Naive thymus-derived CD8-positive, alpha-beta T cell (primary cell): ENCODE data around the gene DSCAM. TPM values are rescaled to one million over a fixed set of nuclear protein-coding genes. Genes with fewer than 3 reads are reported as not detected.

Experiments
- ATAC-seq, 2 donors: fragments of 150-1000 bp; cut with Tn5 transposase in 1 of 2; sonication (Bioruptor Pico), chemical (Tn5 transposase) in 1 of 2; 1 replicate in 1 of 2; 2 replicates in 1 of 2; pipeline ENCODE4 v1.10.0; 2021; ENCODE audit warnings: mild to moderate bottlenecking in 2 of 2, moderate library complexity in 2 of 2
- POLR2A ChIA-PET: fragments of 350-600 bp; sonication (Branson Sonifier 250); formaldehyde crosslinking; loops from one replicate; lab custom pipeline; 2021; ENCODE audit warnings: antibody characterized with exemption; lab: Charles Lee
- DNase-seq, 10 donors: peaks; one replicate each; pipeline versions ENCODE4 v3.0.0 to v3.0.0-alpha.2; 2020 to 2022
- H3K27ac Mint-ChIP-seq, 10 donors: one replicate each; pipeline ENCODE4 v1.8.0; 2020 to 2022; ENCODE audit warnings: mild to moderate bottlenecking in 10 of 10, mixed read lengths in 10 of 10, moderate library complexity in 4 of 10, inconsistent platforms in 1 of 10
- H3K27me3 Mint-ChIP-seq, 5 donors: one replicate each; pipeline ENCODE4 v1.8.0; 2021 to 2022; ENCODE audit warnings: mixed read lengths in 5 of 5
- H3K36me3 Mint-ChIP-seq, 3 donors: one replicate each; pipeline ENCODE4 v1.8.0; 2020 to 2022; ENCODE audit warnings: mixed read lengths in 3 of 3, mild to moderate bottlenecking in 2 of 3, inconsistent platforms in 1 of 3
- H3K4me1 Mint-ChIP-seq, 4 donors: one replicate each; pipeline ENCODE4 v1.8.0; 2021 to 2022; ENCODE audit warnings: mixed read lengths in 4 of 4
- H3K4me3 Mint-ChIP-seq, 10 donors: one replicate each; pipeline ENCODE4 v1.8.0; 2020 to 2022; ENCODE audit warnings: mild to moderate bottlenecking in 10 of 10, mixed read lengths in 10 of 10, moderate library complexity in 6 of 10, inconsistent platforms in 1 of 10
- H3K9me3 Mint-ChIP-seq, 9 donors: one replicate each; pipeline ENCODE4 v1.8.0; 2020 to 2022; ENCODE audit warnings: mixed read lengths in 9 of 9, mild to moderate bottlenecking in 3 of 9, inconsistent platforms in 1 of 9, moderate library complexity in 1 of 9
- polyA plus RNA-seq, 3 donors: library from polyadenylated mRNA; unstranded; fragments of 300-500 nt; fragmentation: Illumina TruSeq; gene quantifications; one replicate each; pipeline ENCODE4 v1.2.3, GENCODE V29; 2021
- total RNA-seq, 8 experiments: library from RNA in 2 of 8; stranded (reverse) in 2 of 8; gene quantifications; one replicate each; pipeline ENCODE4 v1.2.3 and lab custom pipeline; 2021 to 2026

DSCAM gene
- total and polyA plus RNA-seq, 5 experiments from 2014 or later: not detected

DNA sequence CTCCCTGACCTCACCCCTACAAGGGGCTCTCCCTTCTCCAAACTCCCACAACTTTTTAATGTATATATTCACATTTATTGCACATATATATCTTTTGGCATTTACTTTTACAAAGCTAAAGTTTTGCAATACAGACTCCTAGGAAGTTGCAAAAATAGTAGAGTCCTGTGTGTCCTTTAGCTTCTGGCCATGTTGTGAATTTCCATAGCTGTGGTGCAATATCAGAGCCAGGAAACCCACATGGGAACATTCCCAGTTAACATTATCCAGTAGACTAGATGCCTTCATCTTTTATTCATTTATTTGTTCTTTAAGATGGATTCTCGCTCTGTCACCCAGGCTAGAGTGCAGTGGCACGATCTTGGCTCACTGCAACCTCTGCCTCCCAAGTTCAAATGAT is 636.7 kb downstream of the DSCAM start:
- peaks cover 0 to 5% (median 0%) of the 10 kb centered on the region in 9 donors for H3K9me3 Mint-ChIP-seq
- H3K4me3 Mint-ChIP-seq: no peak overlapping the region

GRCh38 chr21:40208948-40209345 is 638.0 kb downstream of the DSCAM start:
- ATAC-seq (no peak), DNase-seq (no peak)
- H3K27ac Mint-ChIP-seq: no peak overlapping the region
- H3K36me3 Mint-ChIP-seq: no peaks in the 10 kb centered on the region
- H3K4me1 Mint-ChIP-seq: no peaks in the 10 kb centered on the region
- H3K9me3 Mint-ChIP-seq: peaks cover 0 to 5% (median 0%) of the 10 kb centered on the region in 9 donors
- H3K4me3 Mint-ChIP-seq: no peak overlapping the region
- peaks cover 0 to 10% (median 4%) of the 10 kb centered on the region in 5 donors for H3K27me3 Mint-ChIP-seq
- POLR2A ChIA-PET: no interaction called here

More for the DNA sequence above, 636.7 kb downstream of the DSCAM start:
- DNase-seq: no peak
- ATAC-seq: no peak
- H3K4me1 Mint-ChIP-seq: no peaks in the 10 kb centered on the region
- H3K36me3 Mint-ChIP-seq: no peaks in the 10 kb centered on the region
- no peak overlapping the region for H3K27ac Mint-ChIP-seq
- H3K27me3 Mint-ChIP-seq: peaks cover 0 to 10% (median 2%) of the 10 kb centered on the region in 5 donors
- POLR2A ChIA-PET: no interaction called here

GRCh38 chr21:40208206-40208947 is 638.6 kb downstream of the DSCAM start:
- Mint-ChIP-seq H3K27me3 (peaks cover 0 to 10% (median 4%) of the 10 kb centered on the region in 5 donors), H3K4me1 (no peaks in the 10 kb centered on the region), H3K4me3 (no peak overlapping the region), H3K9me3 (peaks cover 0 to 5% (median 0%) of the 10 kb centered on the region in 9 donors), H3K36me3 (no peaks in the 10 kb centered on the region), H3K27ac (no peak overlapping the region)
- POLR2A ChIA-PET: no interaction called here
- no peak for DNase-seq
- no peak for ATAC-seq

DNA sequence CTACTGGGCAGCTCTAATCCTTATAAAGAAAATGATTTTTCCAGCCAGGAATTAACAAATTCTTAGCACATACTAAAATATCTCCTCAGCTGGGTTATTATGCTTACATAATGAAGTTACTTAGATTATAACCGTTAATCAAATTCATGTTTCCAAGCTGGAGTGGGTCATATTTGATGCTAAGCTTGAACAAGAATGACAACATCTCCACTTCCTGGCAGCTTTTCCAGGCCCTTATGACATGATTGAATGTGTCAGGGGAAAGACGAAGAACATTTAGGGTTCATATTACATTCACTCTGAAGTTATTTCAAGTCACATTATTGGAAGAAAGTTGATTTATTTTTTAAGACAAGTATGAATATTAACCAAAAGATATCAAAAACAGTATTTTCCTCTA is 646.0 kb downstream of the DSCAM start:
- POLR2A ChIA-PET: no interaction called here

GRCh38 chr21:40200126-40200525 is 646.8 kb downstream of the DSCAM start:
- DNase-seq: no peak
- Mint-ChIP-seq H3K27ac (no peak overlapping the region), H3K4me3 (no peak overlapping the region), H3K27me3 (peaks cover 0 to 16% (median 3%) of the 10 kb centered on the region in 5 donors), H3K9me3 (peaks cover 0 to 19% (median 4%) of the 10 kb centered on the region in 9 donors), H3K36me3 (peaks cover 0 to 4% (median 0%) of the 10 kb centered on the region in 3 donors), H3K4me1 (no peaks in the 10 kb centered on the region)
- POLR2A ChIA-PET: no interaction called here
- no peak for ATAC-seq

More for the DNA sequence above, 646.0 kb downstream of the DSCAM start:
- Mint-ChIP-seq H3K27me3 (peaks cover 0 to 16% (median 3%) of the 10 kb centered on the region in 5 donors), H3K27ac (no peak overlapping the region), H3K9me3 (peaks cover 0 to 19% (median 4%) of the 10 kb centered on the region in 9 donors), H3K36me3 (peaks cover 0 to 4% (median 0%) of the 10 kb centered on the region in 3 donors), H3K4me1 (no peaks in the 10 kb centered on the region), H3K4me3 (no peak overlapping the region)
- DNase-seq (no peak), ATAC-seq (no peak)

- Mint-ChIP-seq H3K27me3 (peaks cover 0 to 11% (median 2%) of the 10 kb centered on the region in 5 donors), H3K4me3 (no peak overlapping the region), H3K27ac (no peak overlapping the region), H3K36me3 (peaks cover 0 to 4% (median 0%) of the 10 kb centered on the region in 3 donors), H3K9me3 (peaks cover 0 to 19% (median 3%) of the 10 kb centered on the region in 9 donors), H3K4me1 (no peaks in the 10 kb centered on the region)
- POLR2A ChIA-PET: no interaction called here
- DNase-seq: no peak
- ATAC-seq: no peak
Observed at GRCh38 chr21:40194185-40194980, 652.6 kb downstream of the DSCAM start.

- Mint-ChIP-seq H3K27me3 (peaks cover 0 to 11% (median 0%) of the 10 kb centered on the region in 5 donors), H3K4me3 (no peak overlapping the region), H3K4me1 (no peaks in the 10 kb centered on the region), H3K36me3 (no peaks in the 10 kb centered on the region), H3K27ac (no peak overlapping the region), H3K9me3 (peaks cover 0 to 10% (median 2%) of the 10 kb centered on the region in 9 donors)
- POLR2A ChIA-PET: no interaction called here
- no peak for ATAC-seq
- DNase-seq: no peak
Observed at GRCh38 chr21:40191616-40192015, 655.3 kb downstream of the DSCAM start.

DNA sequence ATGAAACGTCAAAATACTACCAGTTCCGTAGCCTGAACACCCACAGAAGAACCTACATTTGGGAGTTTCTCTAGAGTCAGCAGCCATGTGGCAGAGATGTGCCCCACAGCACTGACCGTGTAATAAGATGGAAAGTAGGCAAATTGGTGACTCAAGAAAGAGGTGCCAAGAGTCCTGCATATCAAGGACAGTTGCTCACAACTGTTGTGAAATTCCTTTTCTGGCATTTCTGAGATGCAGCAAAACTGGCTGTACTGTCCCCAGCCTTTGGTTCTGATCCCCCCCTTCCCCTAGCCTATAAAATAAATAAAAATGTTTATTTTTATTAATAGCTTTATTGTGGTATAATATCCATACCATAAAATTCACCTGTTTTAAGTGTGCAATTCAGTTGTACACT is 655.8 kb downstream of the DSCAM start:
- H3K27ac Mint-ChIP-seq: no peak overlapping the region
- H3K36me3 Mint-ChIP-seq: no peaks in the 10 kb centered on the region
- H3K27me3 Mint-ChIP-seq: peaks cover 0 to 8% (median 0%) of the 10 kb centered on the region in 5 donors
- ATAC-seq (no peak), DNase-seq (no peak)
- no peak overlapping the region for H3K4me3 Mint-ChIP-seq
- POLR2A ChIA-PET: no interaction called here
- H3K4me1 Mint-ChIP-seq: no peaks in the 10 kb centered on the region
- peaks cover 0 to 10% (median 2%) of the 10 kb centered on the region in 9 donors for H3K9me3 Mint-ChIP-seq

- no peak overlapping the region for H3K4me3 Mint-ChIP-seq
- POLR2A ChIA-PET: no interaction called here
- no peak for DNase-seq
- H3K36me3 Mint-ChIP-seq: no peaks in the 10 kb centered on the region
- H3K27ac Mint-ChIP-seq: no peak overlapping the region
- H3K27me3 Mint-ChIP-seq: peaks cover 0 to 12% (median 0%) of the 10 kb centered on the region in 5 donors
- no peaks in the 10 kb centered on the region for H3K4me1 Mint-ChIP-seq
- ATAC-seq: no peak
- peaks cover 0 to 14% (median 4%) of the 10 kb centered on the region in 9 donors for H3K9me3 Mint-ChIP-seq
Observed at GRCh38 chr21:40187946-40188654, 658.9 kb downstream of the DSCAM start.

DNA sequence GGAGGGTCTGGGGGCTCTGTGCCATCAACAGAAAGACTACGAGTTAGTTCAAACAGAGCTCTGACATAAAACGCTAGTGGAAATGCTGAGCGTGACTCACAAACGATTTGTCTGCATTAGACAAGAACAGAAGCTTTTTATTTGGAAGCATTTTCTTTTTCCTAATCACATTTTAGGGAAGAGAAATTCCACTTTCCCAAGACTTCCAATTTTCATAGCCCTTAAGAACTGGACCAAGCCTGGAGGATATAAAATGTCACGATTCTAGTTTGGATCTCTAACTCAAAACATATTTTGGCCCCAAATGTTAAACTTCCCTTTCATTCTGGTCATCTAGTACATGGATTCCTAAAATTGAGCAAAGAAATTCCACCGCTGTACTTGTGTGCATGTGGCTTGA is 659.7 kb downstream of the DSCAM start:
- H3K27me3 Mint-ChIP-seq: peaks cover 0 to 11% (median 0%) of the 10 kb centered on the region in 5 donors
- POLR2A ChIA-PET: no interaction called here
- no peaks in the 10 kb centered on the region for H3K36me3 Mint-ChIP-seq
- no peaks in the 10 kb centered on the region for H3K4me1 Mint-ChIP-seq
- H3K9me3 Mint-ChIP-seq: peaks cover 0 to 11% (median 2%) of the 10 kb centered on the region in 9 donors
- H3K4me3 Mint-ChIP-seq: no peak overlapping the region
- ATAC-seq (no peak), DNase-seq (no peak)
- no peak overlapping the region for H3K27ac Mint-ChIP-seq

DNA sequence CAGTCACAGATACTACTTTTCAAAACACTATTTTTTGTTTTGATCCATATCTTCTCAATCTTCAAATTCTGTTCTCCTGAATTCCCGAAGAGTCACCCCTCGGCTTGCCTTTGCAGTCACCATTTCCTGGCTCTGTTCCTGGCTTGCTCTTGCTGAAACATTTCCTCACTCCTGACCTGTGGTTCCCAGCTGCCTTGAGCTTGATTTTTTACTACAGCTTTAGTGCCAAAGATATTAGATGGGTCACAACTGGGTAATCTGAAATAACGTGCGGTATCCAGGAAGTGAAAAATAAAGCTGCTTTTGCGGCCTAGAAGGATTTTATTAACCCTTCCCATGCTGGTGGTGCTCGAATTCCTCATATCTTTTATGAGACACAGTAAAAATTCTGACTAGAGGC is 660.9 kb downstream of the DSCAM start:
- DNase-seq: no peak
- Mint-ChIP-seq H3K4me1 (peaks cover 0 to 3% (median 0%) of the 10 kb centered on the region in 4 donors), H3K36me3 (no peaks in the 10 kb centered on the region), H3K4me3 (no peak overlapping the region), H3K27ac (no peak overlapping the region), H3K9me3 (peaks cover 0 to 22% (median 6%) of the 10 kb centered on the region in 9 donors), H3K27me3 (peaks cover 0 to 8% (median 0%) of the 10 kb centered on the region in 5 donors)
- no peak for ATAC-seq
- POLR2A ChIA-PET: no interaction called here

DNA sequence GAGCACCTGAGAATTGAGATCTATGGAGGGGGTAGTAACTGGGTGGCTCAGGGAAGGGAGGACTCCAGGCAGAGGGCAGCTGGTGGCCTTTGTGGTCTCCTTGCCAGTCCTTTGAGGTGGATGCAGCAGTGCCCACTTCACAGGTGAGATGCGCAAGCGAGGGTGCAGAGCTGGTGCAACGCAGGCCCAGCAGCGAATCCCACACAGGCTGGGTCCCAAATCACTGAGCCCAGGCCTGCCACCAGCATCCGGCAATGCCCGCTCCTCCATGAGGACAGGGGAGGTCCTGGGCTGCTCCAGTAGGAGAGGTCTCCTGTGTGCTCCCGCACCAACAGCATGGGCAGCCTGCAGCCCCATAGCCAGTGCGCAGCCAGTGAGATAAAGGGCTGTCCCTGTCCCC is 661.8 kb downstream of the DSCAM start:
- Mint-ChIP-seq H3K27ac (no peak overlapping the region), H3K9me3 (peaks cover 0 to 27% (median 6%) of the 10 kb centered on the region in 9 donors), H3K4me1 (peaks cover 0 to 3% (median 0%) of the 10 kb centered on the region in 4 donors), H3K36me3 (no peaks in the 10 kb centered on the region), H3K27me3 (peaks cover 0 to 8% (median 0%) of the 10 kb centered on the region in 5 donors), H3K4me3 (no peak overlapping the region)
- ATAC-seq: no peak
- DNase-seq: no peak
- POLR2A ChIA-PET: no interaction called here
